Midbrain (tissue), 1 donor: ENCODE measurements around the gene CD80.
"Not testable (repeated sequence)": the region's sequence is repeated elsewhere in the genome, so short reads cannot be mapped to it uniquely, and the experiment has no call there.

Experiments used
- DNase-seq: peaks from one replicate; lab custom pipeline; 2025; lab: John Stamatoyannopoulos, UW

CD80 gene

GRCh38 chr3:119559441-119559963 is at the start of gene CD80:
Gene CD80 (minus strand): TSS chr3:119559614. CDS start chr3:119557728, 1,886 bp downstream.
- DNase-seq, result no peak

- no peak for DNase-seq
Measured at GRCh38 chr3:119608405-119609000, 49.1 kb upstream of the CD80 start.

DNA sequence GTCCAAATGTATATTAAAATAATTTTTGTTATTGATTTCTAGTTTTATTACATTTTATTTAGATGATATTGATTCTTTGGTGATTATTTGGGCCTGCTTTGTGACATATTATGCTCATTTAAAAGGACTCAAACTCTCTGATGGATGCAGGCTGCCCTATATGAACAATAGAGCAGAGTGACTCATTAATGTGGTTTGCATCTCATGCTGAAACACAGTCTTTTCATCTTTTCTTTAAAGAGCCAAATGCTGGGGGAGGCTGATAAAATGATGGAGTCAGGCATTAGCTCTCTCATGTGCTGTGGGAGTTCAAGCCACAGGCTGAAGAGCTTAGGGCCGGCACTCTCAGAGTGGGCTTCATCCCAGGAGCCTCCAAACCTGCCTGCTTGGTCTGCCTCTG is 45.5 kb upstream of the CD80 start:
- DNase-seq, result no peak

DNA sequence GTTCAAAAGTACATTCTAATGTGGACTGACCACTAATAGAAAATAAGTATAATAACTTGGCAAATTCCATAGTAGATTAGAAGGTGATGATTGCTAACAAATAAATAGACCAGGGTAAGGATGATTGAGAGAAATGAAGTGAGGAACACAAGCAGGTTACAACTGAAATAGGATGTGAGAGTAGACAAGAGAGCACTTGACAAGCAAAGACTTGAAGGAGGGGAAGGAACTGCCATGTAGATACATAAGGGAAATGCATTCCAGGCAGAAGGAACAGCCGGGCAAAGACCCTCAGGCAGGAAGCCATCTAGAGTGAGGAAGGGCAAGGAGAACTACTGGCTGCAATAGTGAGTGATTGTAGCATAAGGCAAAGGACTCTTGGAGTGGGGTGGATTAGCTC is 43.3 kb upstream of the CD80 start:
- no peak for DNase-seq

DNA sequence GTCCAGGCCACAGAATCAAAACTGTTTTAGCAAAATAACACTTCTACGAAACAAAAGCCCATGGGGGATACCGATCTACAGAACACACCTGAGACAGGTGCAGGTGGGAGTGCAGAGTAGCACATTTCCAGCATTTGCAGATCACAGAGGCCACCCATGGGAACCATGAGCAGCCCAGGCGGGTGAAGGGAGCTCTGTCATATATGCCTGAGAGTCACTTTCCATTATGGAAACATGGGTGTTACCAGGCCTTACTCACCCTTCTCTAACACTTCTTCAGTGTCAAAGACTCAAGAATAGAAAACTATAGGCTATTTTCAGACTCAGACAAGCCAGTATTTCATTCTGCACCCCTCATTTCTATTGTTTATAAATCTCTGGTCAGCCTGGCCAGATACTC is 41.7 kb upstream of the CD80 start:
- DNase-seq, result no peak

GRCh38 chr3:119600732-119601131 is 41.3 kb upstream of the CD80 start:
- DNase-seq, result no peak

DNA sequence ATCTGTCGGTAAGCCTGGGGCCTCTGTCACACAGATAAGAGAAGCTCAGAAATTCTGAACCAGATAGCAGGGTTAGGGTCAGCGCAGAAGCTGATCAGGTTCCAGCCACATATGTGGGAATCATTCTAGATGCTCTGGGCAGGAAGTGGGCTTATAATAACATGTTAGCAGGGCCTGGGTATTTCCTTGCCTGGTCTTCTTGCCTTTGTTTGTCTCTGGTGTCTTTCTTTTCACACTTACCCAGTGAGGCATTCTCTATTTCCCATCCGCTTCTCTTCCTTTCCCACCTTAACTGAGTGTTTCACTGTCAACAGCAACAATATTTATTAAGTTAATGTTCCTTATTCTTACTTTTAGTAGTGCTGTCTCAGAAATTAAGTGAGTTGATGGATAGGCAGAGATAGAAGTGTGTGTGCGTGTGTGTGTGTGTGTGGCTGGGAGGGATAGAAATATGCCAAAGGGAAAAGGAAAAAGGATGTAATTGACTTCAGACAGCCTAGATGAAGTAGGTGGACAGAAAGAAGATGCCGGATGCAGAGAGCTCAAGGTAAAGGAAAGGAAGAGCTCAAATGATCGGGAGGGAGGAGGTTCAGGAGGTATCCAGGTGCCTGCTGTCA is 40.3 kb upstream of the CD80 start:
- DNase-seq, result no peak

GRCh38 chr3:119598410-119599098 is 39.1 kb upstream of the CD80 start:
- no peak for DNase-seq

DNA sequence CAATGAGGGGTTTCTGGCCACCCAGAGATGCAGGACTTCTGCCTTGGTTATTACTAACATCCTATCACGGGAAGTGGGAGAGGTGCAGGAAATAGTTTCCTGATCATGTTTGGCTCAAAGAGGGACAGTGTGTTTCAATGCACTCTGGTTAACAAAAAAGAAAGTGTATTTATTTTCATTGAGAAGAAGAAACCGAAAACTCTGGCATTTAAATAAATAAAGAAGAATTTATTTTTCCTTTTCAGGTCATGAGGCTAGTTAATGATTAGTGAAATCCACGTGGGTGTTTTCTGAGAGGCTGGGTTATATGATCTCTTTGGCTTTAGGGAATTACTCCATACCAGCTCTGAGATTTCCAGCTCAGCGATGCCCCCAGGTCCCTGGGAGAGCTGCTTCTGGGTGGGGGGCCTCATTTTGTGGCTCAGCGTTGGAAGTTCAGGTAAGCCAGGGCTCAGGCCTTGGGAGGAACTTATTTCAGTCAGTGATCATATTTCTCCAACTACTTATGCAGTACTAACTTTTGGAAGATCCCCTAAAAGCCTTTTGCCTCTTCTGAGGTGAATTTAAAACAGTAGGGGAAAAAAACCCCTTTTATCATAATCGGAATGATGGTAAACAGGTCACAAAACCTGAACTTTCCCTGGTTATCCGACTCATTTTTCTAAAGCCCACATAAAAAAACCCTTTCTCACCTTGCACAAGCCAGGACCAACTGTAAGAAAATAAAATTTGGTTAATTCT is 38.3 kb upstream of the CD80 start, which contains the start of gene PLA1A:
Gene PLA1A, plus strand, starts transcription at position 338 of the 741 bp plus-strand sequence. Its CDS starts 29 bp downstream, at position 367.
- DNase-seq, result no peak

GRCh38 chr3:119596398-119596797 is 37.0 kb upstream of the CD80 start:
- DNase-seq, result no peak

DNA sequence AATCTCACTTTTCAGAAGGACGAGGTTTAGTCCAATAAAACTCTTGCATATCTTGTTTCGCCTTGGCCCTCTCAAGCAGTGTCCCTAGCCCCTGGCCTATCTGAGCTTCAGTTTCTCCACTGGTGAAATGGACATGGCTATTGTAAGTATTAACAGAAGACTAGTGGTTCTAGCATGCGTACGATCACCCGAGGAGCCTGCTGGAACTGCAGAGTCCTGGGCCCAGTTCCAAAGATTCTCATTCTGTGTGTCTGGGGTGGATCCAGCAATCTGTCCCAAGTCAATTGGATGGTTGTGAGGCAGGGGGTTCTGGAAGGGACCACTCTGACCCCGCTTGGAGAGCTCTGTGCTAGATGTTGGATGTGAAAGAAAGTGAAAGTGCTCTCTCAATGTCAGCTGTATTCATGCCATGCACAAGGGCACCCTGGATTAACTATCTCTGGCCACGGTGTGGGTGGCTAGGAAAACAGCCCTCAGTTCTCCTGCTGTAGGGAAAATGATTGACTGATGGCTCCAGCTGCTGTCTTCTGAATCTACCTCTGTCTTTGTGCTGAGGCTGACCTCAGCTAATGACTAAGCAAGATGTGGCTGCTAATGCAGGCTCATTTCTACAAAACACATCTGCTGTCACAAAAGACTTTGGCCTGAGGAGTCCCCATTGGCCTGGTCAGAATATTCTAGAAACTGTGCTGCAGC is 36.4 kb upstream of the CD80 start:
- no peak for DNase-seq

DNA sequence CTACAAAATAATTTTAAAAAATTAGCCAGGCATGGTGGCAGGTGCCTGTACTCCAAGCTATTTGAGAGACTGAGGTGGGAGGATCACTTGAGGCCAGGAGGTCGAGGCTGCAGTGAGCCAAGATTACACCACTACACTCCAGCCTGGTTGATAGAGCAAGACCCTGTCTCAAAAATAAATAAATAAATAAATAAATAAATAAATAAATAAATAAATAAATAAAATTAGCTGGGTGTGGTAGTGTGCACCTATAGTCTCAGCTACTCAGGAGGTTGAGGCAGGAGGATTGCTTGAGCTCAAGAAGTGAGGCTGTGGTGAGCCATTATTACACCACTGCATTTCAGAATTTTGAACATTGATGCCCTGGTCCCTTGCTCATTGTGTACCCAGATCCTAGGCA is 35.5 kb upstream of the CD80 start:
- not testable (repeated sequence) for DNase-seq

DNA sequence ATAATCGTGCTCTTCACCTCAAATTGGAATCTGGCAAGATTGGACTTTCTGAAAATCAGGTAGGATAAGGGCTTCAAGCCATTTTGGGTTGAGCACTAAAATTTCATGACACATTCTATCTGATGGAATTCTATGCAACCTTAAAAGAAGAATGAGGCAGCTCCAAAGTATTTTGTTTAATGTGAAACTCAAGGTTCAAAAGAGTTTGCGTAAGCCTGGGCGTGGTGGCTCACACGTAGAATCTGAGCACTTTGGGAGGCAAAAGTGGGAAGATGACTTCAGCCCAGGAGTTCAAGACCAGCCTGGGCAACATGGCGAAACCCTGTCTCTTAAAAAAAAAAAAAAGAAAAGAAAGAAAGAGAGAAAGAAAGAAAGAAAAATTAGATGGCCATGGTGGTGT is 34.7 kb upstream of the CD80 start:
- DNase-seq, result no peak

GRCh38 chr3:119592861-119593260 is 33.4 kb upstream of the CD80 start:
- no peak for DNase-seq

GRCh38 chr3:119590706-119591105 is 31.3 kb upstream of the CD80 start:
- DNase-seq, result no peak

DNA sequence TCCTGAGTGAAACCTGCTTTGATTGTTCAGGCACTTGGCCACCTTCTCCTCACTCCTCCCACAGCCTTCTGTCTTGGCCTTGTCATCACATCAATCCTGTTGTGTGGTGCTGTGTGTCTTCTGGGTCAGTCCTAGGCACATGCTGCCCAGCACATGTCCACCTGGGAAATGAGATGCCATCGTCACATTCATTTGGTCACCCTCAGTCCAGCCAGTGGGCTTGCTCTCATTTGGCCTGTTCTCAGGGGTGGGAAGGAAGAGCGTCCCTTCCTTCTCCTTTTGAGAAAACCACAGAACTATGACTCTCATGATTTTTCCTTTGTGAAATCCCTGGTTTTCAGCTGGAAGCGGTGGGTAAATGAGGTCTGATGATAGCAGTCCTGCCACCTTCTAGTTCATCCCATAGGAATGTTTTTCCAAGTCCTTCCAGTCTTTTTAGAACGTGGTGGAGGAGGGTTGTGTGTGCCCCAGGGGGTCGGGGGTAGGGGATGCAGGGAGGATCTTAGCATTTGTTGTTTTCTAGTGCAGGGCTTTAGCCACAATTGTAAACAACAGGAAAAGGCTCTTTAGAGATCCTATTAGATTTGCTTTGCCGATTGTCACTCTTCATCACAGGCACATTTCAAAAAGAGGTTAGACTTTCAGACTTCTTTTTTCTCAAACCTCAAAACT is 29.8 kb upstream of the CD80 start:
- DNase-seq, result no peak

DNA sequence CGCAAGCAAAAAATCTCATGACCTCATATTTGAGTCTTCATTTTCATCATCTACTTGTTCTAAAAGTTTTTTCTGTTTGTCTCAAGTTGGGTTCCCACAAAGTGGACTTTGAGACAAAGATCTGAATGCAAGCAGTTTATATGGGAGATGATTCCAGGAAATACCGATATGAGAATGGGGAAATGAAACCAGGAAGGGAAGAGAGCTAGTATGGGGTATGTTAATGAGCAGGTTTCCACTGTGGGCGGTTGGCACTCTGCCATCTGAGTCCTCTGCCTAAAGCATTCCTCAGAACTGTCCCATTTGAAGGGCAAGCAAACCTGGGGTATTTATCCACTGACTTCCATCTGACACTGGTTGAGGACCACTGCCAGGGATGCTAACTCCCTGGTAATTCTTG is 28.7 kb upstream of the CD80 start:
- no peak for DNase-seq

DNA sequence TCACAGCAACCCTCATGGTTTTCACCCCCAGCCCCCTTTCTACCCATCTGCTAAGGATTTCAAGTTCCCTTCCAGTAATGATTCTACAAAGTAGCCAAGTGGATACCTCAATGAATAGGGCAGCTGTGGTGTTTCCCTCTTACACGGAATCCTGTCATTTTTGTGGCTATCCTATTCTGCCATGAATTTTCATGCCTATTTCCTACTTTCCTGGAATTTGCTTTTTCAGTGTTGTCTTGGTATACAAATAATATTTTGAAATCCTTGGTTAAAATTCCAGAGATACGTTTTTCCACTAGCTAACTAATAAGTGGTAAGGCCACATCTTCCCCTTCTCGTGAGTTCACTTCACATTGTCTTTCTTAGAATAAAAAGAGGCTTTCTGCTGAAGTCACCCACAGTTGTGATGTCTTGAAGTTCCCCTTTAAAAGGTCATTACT is 27.3 kb upstream of the CD80 start:
- DNase-seq, result no peak

DNA sequence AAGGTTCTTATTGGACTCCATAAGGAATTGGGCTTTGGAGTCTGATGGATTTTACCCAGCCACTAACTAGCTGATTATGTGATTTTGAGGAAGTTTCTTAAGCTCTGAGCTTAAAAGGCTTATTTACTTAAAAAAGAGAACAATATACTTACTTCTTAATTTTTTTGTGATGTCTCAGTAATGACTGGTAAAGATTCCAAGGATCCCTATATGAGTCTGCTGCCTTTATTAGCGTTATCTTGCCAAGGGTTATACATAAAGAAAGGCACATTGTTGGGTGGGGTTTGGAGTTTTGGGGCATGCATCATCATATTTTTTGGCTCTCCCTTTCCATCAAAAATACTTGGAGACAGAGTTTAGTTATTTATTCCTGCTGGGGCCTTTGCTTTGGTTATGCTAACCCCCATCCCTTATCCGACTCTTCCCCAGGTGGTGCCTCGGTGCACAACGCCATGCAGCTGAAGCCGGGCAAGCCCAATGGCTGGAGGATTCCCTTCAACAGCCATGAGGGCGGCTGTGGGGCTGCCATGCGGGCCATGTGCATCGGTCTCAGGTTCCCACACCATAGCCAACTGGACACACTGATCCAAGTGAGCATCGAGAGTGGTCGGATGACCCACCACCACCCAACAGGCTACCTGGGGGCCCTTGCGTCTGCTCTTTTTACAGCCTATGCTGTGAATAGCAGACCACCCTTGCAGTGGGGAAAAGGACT is 26.6 kb upstream of the CD80 start:
- no peak for DNase-seq

DNA sequence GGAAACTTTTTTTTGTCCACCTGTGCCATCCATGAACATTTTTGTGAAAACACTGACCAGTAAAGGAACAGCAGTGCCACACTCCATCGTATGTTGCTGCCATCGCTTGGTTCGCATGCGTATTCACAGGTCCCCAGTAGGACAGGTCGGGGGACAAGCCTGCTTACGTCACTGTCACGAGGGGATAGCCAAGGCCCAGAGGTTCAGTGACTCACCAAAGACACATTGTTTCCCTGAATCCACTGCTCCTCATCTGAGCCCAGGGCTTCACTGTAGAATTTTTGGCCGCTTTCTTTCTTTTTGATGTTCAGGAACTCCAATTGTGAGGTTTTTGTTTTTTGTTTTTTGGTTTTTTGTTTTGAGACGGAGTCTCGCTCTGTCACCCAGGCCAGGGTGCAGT is 25.8 kb upstream of the CD80 start:
- DNase-seq, result no peak

- no peak for DNase-seq
Measured at GRCh38 chr3:119582178-119582577, 22.8 kb upstream of the CD80 start.
